ENCODE results near the gene DUOX1.
"Not testable (repeated sequence)": the region's sequence is repeated elsewhere in the genome, so short reads cannot be mapped to it uniquely, and the experiment has no call there.

DUOX1 gene

DNA sequence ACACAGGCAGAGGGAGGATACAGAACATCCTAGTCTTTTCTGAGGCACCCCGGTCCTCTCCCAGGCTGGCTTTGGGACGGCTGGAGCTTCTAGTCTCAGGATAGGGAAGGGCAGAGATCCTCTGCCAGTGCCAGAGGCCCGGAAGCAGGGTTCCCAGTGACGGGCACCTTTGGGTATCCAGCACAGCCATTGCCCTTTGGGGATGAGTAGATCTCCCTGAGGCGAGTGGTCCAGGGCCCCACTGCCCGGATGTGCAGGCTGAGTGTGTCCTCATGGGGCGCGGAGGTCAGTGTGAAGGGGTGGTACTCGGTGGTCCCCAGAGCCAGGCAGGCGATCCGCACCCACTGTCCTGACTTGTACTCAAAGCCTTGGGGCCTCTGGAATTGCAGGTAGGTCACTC lies 34.1 kb upstream of the DUOX1 start:
- TF ChIP-seq, protein P1, sequence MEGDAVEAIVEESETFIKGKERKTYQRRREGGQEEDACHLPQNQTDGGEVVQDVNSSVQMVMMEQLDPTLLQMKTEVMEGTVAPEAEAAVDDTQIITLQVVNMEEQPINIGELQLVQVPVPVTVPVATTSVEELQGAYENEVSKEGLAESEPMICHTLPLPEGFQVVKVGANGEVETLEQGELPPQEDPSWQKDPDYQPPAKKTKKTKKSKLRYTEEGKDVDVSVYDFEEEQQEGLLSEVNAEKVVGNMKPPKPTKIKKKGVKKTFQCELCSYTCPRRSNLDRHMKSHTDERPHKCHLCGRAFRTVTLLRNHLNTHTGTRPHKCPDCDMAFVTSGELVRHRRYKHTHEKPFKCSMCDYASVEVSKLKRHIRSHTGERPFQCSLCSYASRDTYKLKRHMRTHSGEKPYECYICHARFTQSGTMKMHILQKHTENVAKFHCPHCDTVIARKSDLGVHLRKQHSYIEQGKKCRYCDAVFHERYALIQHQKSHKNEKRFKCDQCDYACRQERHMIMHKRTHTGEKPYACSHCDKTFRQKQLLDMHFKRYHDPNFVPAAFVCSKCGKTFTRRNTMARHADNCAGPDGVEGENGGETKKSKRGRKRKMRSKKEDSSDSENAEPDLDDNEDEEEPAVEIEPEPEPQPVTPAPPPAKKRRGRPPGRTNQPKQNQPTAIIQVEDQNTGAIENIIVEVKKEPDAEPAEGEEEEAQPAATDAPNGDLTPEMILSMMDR (IDR thresholded peaks at IDR 0.05; ENCODE audit: low read depth, low read length, missing control alignments) = no peak
- H3K4me3 ChIP-seq (replicated peaks; ENCODE audit: low read depth, low read length) = no peak overlapping the region
- DNase-seq (ENCODE audit: extremely low read depth, low read depth) = no peak

DNA sequence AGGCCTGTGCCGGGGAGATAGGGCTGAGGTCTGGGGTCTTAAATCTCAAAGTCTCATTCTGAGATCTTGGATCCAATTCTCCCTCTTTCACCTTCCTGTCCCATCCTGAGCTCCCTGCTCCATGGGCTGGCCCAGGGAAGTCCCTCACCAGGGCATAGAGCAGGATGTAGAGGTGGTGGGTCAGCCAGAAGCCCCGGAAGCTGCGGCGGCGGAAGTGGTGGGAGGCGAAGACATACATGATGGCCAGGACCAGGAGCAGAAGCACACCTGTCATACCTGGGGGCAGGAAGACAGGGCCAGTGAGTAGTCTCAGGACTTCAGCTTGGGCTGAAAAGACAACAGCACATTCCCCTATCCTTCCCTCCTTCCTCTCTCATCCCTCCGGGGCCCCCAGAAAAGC lies 32.3 kb upstream of the DUOX1 start:
- H3K4me3 ChIP-seq (replicated peaks; ENCODE audit: low read depth, low read length) = no peak overlapping the region
- DNase-seq (ENCODE audit: extremely low read depth, low read depth) = no peak
- TF ChIP-seq, protein P1 (IDR thresholded peaks at IDR 0.05; ENCODE audit: low read depth, low read length, missing control alignments) = no peak

- DNase-seq (ENCODE audit: extremely low read depth, low read depth) = no peak
- H3K4me3 ChIP-seq (replicated peaks; ENCODE audit: low read depth, low read length) = no peak overlapping the region
- TF ChIP-seq, protein P1 (IDR thresholded peaks at IDR 0.05; ENCODE audit: low read depth, low read length, missing control alignments) = no peak
These were observed 30.1 kb upstream of the DUOX1 start for GRCh38 chr15:45099549-45100165.

GRCh38 chr15:45100884-45101625 lies 28.7 kb upstream of the DUOX1 start:
- no peak for DNase-seq (ENCODE audit: extremely low read depth, low read depth)
- H3K4me3 ChIP-seq (replicated peaks; ENCODE audit: low read depth, low read length) = no peak overlapping the region
- TF ChIP-seq, protein P1 (IDR thresholded peaks at IDR 0.05; ENCODE audit: low read depth, low read length, missing control alignments) = no peak

DNA sequence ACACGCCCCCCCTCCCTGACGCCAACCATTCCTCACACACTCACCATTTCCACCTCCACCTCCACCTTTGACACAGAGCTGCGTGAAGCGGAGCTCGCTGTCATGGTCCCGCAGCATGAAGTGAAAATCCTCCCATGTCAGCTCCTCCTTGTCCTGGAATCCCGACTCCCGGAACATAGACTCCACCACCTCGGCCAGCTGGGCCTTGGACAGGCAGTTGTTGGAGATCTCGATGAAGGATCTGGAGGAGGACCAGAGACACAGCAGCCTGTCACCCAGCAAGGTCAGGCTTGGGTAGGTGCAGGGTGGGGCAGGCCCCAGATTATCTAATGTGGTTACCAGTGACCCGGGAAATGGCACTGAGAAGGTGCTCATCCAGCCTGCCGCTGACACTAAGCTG lies 28.0 kb upstream of the DUOX1 start:
- DNase-seq (ENCODE audit: extremely low read depth, low read depth) = no peak
- no peak overlapping the region for H3K4me3 ChIP-seq (replicated peaks; ENCODE audit: low read depth, low read length)
- TF ChIP-seq, protein P1 (IDR thresholded peaks at IDR 0.05; ENCODE audit: low read depth, low read length, missing control alignments) = no peak

DNA sequence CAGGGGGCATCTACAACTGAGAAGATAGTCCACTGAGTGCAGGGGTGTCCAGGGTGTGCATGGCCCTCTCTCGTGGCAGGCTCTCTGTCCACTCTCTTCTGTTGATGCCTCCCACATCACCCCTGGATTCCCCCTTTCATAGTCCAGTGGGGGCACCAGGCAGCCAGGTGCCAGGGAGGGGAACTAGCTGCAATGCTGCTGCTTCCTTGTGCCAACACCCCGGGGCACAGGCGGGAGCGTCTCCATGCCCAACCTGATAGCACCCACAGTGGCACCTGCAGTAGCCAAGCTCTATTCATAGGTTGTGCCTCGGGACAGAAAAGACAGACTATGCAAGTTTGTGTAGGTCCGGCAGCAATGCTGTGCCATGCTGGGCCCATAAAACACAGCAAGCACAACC lies 27.6 kb upstream of the DUOX1 start:
- H3K4me3 ChIP-seq (replicated peaks; ENCODE audit: low read depth, low read length) = no peak overlapping the region
- no peak for DNase-seq (ENCODE audit: extremely low read depth, low read depth)
- TF ChIP-seq, protein P1 (IDR thresholded peaks at IDR 0.05; ENCODE audit: low read depth, low read length, missing control alignments) = no peak

DNA sequence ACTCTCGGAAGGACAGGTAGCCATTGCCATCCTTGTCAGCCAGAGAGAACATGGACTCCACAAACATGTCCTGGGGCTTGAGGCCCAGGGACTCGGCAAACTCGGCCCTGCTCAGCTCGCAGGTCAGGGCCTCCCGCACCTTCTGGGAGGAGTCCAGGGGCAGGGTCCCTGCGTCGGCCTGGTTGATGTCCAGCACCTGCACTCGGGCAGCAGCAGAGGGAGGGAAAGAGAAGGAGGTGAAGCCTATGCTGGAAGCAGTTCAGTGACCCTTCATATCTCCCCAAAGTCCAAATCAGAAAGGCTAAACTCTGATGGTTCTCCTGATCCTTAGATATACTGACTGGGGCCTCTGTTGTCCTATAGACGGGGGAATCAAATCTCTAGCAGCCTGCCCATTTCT lies 25.6 kb upstream of the DUOX1 start:
- H3K4me3 ChIP-seq (replicated peaks; ENCODE audit: low read depth, low read length); DNase-seq (ENCODE audit: extremely low read depth, low read depth): not testable (repeated sequence)

All from HFF-Myc (cell line).